Retinal pigment epithelial cell (primary cell): ENCODE results near the gene ARHGAP10.

ENCODE experiments used
- DNase-seq: peaks from one replicate; pipeline ENCODE4 v3.0.0-alpha.2; 2010; ENCODE audit warnings: low read depth
- H3K4me3 ChIP-seq: 2 replicates; pipeline ENCODE4 v1.5.1; 2011; ENCODE audit warnings: mild to moderate bottlenecking, low read length, control low read depth, moderate library complexity
- CTCF ChIP-seq: conservative IDR thresholded peaks from 2 replicates; pipeline ENCODE4 v1.5.1; 2011; ENCODE audit warnings: low read depth, low read length, control low read depth, inconsistent platforms

The ARHGAP10 gene

GRCh38 chr4:147764337-147764736 lies 32.4 kb downstream of the ARHGAP10 start:
- no peak overlapping the region for H3K4me3 ChIP-seq
- DNase-seq, result no peak
- TF ChIP-seq CTCF, result no peak

DNA sequence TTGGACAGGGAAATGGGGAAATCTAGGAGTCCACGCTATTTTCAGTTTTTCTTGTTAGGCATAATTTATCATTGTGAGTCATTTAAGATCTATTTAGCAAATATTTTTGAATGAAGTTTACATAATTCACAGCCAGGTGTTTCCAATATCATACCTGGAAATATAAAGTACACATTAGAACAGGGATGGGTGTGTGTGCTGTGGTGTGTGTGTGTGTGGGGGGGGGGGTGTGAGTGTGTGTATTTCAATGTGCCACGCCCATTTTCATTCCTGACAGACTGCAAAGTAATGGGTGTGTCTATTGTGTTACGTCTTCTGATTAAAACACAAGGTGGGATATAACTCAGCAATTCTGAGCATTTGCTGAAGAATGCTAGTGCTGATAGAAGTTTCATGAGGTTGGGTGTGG lies 33.2 kb downstream of the ARHGAP10 start:
- no peak for TF ChIP-seq CTCF
- no peak for DNase-seq

GRCh38 chr4:147768113-147768512 lies 36.2 kb downstream of the ARHGAP10 start:
- TF ChIP-seq CTCF, result no peak
- DNase-seq, result no peak
- H3K4me3 ChIP-seq, result no peak overlapping the region

More for the DNA sequence above, 33.2 kb downstream of the ARHGAP10 start:
- H3K4me3 ChIP-seq, result no peak overlapping the region

- TF ChIP-seq CTCF, result no peak
- no peak overlapping the region for H3K4me3 ChIP-seq
- DNase-seq, result no peak
These were observed 37.5 kb downstream of the ARHGAP10 start for GRCh38 chr4:147769386-147769785.

GRCh38 chr4:147770831-147771230 lies 38.9 kb downstream of the ARHGAP10 start:
- TF ChIP-seq CTCF, result no peak
- no peak for DNase-seq
- no peak overlapping the region for H3K4me3 ChIP-seq

DNA sequence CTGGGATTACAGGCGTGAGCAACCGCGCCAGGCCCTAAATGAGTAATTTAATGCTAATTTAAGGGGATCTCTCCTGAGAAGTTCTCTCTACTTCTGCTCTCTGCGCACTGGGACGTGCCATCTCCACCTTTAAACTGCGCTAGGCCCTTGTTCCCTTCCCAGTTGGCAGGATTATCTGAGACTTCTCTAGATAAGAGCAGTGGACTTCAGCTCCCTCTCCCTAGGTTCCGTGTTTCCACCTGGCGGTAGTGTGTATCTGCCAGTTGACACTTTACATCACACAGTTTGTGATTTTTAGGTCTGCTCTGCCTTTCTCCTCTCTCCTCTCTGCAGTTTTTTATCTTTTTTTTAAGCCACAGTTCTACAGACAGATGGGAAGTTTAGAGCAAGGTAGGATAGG lies 40.2 kb downstream of the ARHGAP10 start:
- no peak overlapping the region for H3K4me3 ChIP-seq
- TF ChIP-seq CTCF, result no peak
- DNase-seq, result no peak

DNA sequence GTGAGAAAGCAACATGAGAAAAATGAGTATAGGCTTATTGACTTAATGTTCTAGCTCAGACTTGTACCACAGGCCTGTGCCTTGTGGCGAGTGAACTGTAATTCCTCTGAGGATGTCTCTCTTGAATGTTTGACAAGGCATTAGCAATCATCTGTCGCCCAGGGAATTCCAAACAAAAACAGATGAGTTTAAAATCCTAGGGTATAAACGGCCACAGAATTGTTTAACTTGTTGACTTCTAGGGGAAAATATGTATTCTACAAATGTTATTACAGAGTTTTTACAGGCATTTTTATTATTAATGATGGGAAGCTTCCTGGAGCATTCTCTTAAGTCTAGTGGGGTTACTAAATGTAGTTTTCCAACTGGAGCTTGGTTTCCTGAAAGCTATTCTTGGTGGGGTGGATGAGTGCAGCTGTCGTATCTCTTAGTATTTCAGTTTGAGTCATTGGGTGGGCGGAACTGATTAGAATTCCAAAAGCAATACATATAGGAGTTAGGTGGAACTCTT lies 40.6 kb downstream of the ARHGAP10 start:
- H3K4me3 ChIP-seq, result no peak overlapping the region
- no peak for TF ChIP-seq CTCF
- DNase-seq, result no peak
